MM.1S (cell line): ENCODE results near the gene TRHDE.

Experiments used
- CTCF ChIP-seq: fragments of 300-600 bp; sonication (generic); IDR thresholded peaks from 2 replicates; pipeline ENCODE4 v1.5.1; 2016; ENCODE audit warnings: antibody characterized with exemption, low read length, mixed read lengths
- EZH2 ChIP-seq: fragments of 300-600 bp; sonication (generic); optimal IDR thresholded peaks from 2 replicates; pipeline ENCODE3; 2017; ENCODE audit warnings: low read depth, mild to moderate bottlenecking, antibody characterized with exemption, low read length, mixed read lengths
- EZH2phosphoT487 ChIP-seq: fragments of 300-600 bp; sonication (generic); IDR thresholded peaks from 2 replicates; pipeline ENCODE4 v1.6.1; 2018; ENCODE audit warnings: antibody characterized with exemption, low read length

GRCh38 chr12:72318341-72318740, 46.2 kb downstream of the TRHDE start:
- TF ChIP-seq CTCF (no peak), EZH2phosphoT487 (no peak), EZH2 (no peak)
